Measurements from ENCODE around the gene PDIA5. TPM values are rescaled to one million over a fixed set of nuclear protein-coding genes. Genes with fewer than 3 reads are reported as not detected.
A peak's percentile ranks its signal among the peaks of the same experiment; 100 is the strongest.

PDIA5 gene
- total RNA-seq, 1 donor from 2014 or later = 4.8 TPM

GRCh38 chr3:123084192-123084591, 17.4 kb downstream of the PDIA5 start:
- DNase-seq = peak; percentile 54
- intact Hi-C loops (cut with micrococcal nuclease) = no loop called here
- ATAC-seq = peak; percentile 81

- ATAC-seq = no peak
- DNase-seq = no peak
Measured at GRCh38 chr3:123084738-123085237, 18.0 kb downstream of the PDIA5 start.

GRCh38 chr3:123085293-123085931, 18.6 kb downstream of the PDIA5 start:
- ATAC-seq (no peak), DNase-seq (no peak)
- intact Hi-C loops (cut with micrococcal nuclease) = no loop called here

More at GRCh38 chr3:123084738-123085237, 18.0 kb downstream of the PDIA5 start:
- intact Hi-C loops (cut with micrococcal nuclease) = no loop called here

- DNase-seq (no peak), ATAC-seq (no peak)
- intact Hi-C loops (cut with micrococcal nuclease) = no loop called here
Measured at GRCh38 chr3:123085932-123086627, 19.3 kb downstream of the PDIA5 start.

- no peak for DNase-seq
- intact Hi-C loops (cut with micrococcal nuclease) = no loop called here
- no peak for ATAC-seq
Measured at GRCh38 chr3:123088387-123088786, 21.6 kb downstream of the PDIA5 start.

- ATAC-seq (peak; percentile 97), DNase-seq (peak; percentile 90)
- intact Hi-C loops (cut with micrococcal nuclease) = no loop called here
Measured at GRCh38 chr3:123089611-123090331, 22.9 kb downstream of the PDIA5 start.

GRCh38 chr3:123090728-123091531, 24.1 kb downstream of the PDIA5 start:
- ATAC-seq = no peak
- DNase-seq = no peak
- intact Hi-C loops (cut with micrococcal nuclease) = no loop called here

GRCh38 chr3:123092243-123092642, 25.4 kb downstream of the PDIA5 start:
- intact Hi-C loops (cut with micrococcal nuclease) = no loop called here
- no peak for ATAC-seq
- DNase-seq = no peak

- intact Hi-C loops (cut with micrococcal nuclease) = no loop called here
- no peak for ATAC-seq
- DNase-seq = no peak
Measured at GRCh38 chr3:123093696-123094095, 26.9 kb downstream of the PDIA5 start.

GRCh38 chr3:123094516-123095313, 27.9 kb downstream of the PDIA5 start:
- DNase-seq (no peak), ATAC-seq (no peak)
- intact Hi-C loops (cut with micrococcal nuclease) = no loop called here

GRCh38 chr3:123096126-123096525, 29.3 kb downstream of the PDIA5 start:
- intact Hi-C loops (cut with micrococcal nuclease) = no loop called here
- ATAC-seq = no peak
- DNase-seq = no peak

- intact Hi-C loops (cut with micrococcal nuclease) = no loop called here
- peak; percentile 86 for DNase-seq
- ATAC-seq = peak; percentile 90
Measured at GRCh38 chr3:123096731-123097130, 29.9 kb downstream of the PDIA5 start.

GRCh38 chr3:123098426-123099330, 31.9 kb downstream of the PDIA5 start:
- intact Hi-C loops (cut with micrococcal nuclease) = no loop called here
- no peak for DNase-seq
- no peak for ATAC-seq

GRCh38 chr3:123099331-123100192, 32.7 kb downstream of the PDIA5 start:
- intact Hi-C loops (cut with micrococcal nuclease) = no loop called here
- no peak for ATAC-seq
- DNase-seq = no peak

GRCh38 chr3:123100193-123100776, 33.5 kb downstream of the PDIA5 start:
- no peak for ATAC-seq
- DNase-seq = no peak
- intact Hi-C loops (cut with micrococcal nuclease) = no loop called here

- no peak for DNase-seq
- intact Hi-C loops (cut with micrococcal nuclease) = no loop called here
- ATAC-seq = no peak
Measured at GRCh38 chr3:123102249-123102648, 35.4 kb downstream of the PDIA5 start.

All from left ventricle myocardium superior (tissue), 1 donor.